ENCODE measurements around the gene CNGA2.
"Not testable (repeated sequence)": the region's sequence is repeated elsewhere in the genome, so short reads cannot be mapped to it uniquely, and the experiment has no call there.

Gene CNGA2

DNA sequence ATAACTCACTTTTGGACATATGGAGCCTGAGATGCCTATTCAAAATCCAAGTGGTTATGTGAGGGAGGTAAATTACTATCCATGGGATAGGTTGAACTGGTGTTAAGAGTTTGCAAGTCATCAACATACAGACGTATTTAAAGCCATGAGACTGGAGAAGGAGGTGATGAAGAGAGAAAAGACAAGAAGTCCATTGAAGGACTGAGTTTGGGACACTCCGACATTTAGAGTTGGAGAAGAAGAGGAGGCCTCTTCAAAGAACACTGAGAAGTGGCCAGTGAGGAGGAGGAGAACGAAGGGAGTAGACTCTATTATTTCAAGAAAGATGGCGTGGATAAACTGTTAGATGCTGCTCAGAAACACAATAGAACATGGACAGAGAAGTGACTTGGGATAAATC, at the start of gene CNGA2:
TSS of gene CNGA2 (plus strand) at position 301 of the 400 bp plus-strand sequence. CDS start 3,738 bp downstream, outside the sequence.
- no peak for DNase-seq

GRCh38 chrX:151687635-151688034, 46.9 kb upstream of the CNGA2 start:
- DNase-seq: no peak

GRCh38 chrX:151688695-151689094, 45.9 kb upstream of the CNGA2 start:
- DNase-seq: no peak

- DNase-seq: no peak
Observed at GRCh38 chrX:151692825-151693224, 41.7 kb upstream of the CNGA2 start.

GRCh38 chrX:151694121-151694520, 40.4 kb upstream of the CNGA2 start:
- DNase-seq: no peak

GRCh38 chrX:151694661-151695582, 39.6 kb upstream of the CNGA2 start, which contains the start of gene PRRG3:
Gene PRRG3, plus strand, starts transcription at chrX:151695458. Its CDS starts 3,357 bp downstream, at chrX:151698815.
- DNase-seq: no peak

DNA sequence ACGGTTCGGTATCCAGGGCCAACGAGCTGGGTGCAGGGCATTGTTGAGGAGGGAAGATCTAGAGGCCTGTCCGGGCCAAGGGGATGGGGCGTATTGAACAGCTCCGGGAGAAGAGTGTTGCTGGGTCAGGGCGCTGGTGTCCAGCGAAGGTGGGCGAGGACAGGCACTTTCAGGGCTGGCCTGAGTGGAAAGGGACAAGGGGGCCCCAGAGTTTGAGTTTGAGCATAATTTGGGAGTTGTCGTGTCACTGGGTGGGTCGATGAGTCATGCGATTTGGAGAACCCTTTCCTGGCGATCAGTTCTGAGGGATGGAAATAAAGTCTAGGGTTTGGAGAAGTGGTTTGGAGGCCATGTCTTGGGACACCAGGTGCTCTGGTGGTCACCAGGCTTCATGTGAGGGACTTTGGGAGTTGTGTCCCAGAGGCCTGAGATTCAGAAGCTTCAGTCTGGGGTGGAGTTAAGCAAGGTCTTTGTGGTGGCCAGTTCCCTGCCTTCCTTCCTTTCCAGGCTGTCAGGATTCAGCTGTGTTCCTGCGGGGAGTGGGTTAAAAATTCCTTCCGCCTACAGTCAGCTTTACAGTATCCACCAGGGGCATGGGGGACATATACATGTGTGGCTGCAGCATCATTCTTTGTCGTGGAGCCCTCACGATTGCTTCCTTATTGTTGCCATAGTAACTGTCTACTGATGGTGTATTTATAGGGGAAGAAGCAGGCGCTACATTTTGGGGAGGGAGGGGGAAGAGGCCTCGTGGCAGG, 38.8 kb upstream of the CNGA2 start:
- DNase-seq: no peak

GRCh38 chrX:151697082-151697481, 37.5 kb upstream of the CNGA2 start:
- DNase-seq: not testable (repeated sequence)

DNA sequence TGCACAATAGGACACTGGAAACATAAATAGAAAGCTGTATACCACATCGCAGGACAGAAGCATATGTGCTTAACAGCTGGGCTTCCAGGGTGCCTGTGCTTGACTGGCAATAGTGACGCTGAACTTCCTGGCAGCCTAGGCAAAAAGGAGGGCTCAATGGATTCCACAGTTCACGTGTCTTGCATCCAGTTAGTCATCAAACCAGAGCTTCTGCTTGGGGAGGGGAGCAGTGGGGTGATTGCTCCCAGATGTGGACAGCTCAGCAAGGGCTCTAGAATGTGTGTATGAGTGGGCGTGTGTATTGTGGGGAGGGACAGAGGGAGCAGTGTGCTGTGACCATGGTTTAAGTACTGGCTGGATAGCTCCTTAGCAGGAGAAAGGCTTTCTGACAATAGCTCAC, 37.0 kb upstream of the CNGA2 start:
- no peak for DNase-seq

DNA sequence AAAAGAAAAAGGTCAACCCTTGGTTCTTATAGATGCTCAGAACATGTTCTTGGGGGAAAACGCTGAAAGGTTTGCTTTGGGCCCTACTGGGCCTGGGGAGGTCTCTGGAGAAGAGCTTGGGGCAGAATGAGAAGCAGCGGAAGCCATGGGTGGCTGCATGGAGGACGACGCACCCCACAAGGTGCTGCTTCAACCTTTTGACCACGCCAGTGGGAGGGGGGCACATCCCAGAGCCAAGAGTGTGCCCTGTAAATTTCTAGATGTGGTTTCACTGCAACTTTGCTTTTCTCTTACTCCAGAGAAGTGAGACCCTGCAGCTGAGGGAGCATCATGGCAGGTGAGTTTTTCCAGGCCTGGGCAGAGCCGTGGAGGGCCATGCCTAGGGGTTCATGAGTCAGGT, 36.1 kb upstream of the CNGA2 start:
- no peak for DNase-seq

GRCh38 chrX:151699746-151700145, 34.8 kb upstream of the CNGA2 start:
- no peak for DNase-seq

DNA sequence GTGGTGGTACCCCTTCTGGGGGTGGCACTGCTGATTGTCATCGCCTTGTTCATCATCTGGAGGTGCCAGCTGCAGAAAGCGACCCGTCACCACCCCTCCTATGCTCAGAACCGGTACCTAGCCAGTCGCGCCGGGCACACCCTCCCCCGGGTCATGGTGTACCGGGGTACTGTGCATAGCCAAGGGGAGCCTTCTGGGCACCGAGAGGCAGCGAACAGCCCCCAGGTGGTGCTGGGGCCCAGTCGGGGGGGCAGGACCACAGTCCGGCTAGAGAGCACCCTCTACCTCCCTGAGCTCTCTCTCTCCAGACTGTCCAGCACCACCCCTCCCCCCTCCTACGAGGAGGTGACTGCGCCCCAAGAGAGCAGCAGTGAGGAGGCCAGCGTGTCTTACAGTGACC, 34.0 kb upstream of the CNGA2 start:
- no peak for DNase-seq

GRCh38 chrX:151701071-151701470, 33.5 kb upstream of the CNGA2 start:
- DNase-seq: no peak

GRCh38 chrX:151701531-151701930, 33.0 kb upstream of the CNGA2 start:
- DNase-seq: no peak

GRCh38 chrX:151702026-151702714, 32.4 kb upstream of the CNGA2 start:
- no peak for DNase-seq

GRCh38 chrX:151702741-151703340, 31.7 kb upstream of the CNGA2 start:
- DNase-seq: no peak

- DNase-seq: no peak
Observed at GRCh38 chrX:151703487-151703886, 31.1 kb upstream of the CNGA2 start.

DNA sequence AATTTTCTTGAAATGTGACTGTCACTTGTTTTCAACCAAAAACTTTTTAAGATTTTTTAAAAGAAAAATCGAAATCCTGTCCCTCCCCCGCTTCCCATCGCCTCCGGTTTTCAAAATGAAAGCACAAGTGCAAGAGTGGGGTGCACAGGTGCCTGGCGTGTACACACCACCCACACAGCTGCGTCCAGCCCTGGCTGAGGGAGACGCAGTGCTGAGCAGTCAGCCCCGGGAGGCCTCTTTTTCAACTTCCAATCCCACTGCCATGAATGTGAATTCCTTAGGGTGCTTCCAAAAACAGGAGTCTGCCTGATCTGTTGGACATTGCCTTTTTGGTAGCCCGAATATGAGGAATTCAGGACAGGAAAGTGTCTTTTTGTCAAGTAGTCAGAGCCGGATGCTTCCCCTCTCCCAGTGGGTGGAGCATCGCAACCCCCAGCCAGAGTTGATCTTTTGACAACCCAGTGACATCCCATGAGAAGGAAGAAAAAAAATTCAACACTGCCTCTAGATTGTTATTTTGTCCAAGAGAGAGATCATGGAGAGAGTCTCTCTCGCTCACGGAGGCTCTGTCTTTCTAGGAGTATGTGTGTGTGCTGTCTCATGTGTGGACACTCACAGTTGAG, 30.4 kb upstream of the CNGA2 start:
- no peak for DNase-seq

DNA sequence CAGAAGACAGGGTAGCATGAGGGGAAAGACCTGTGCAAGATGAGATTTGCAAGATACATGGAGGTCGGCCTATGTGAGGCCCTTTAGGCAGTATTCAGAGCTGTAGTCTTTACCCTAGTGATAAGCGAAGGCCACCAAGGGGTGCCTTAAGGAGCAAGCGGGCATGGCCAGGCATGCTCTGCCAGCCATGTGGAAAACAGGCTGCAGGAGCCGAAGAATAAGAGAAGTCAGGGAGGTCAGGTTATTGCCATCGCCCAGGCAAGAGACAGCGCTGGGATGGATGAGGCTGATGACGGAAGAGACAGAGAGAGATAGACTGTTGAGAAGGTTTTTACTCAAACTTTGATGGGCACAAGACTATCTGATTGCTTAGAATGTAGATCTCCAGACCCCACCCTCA, 25.7 kb upstream of the CNGA2 start:
- DNase-seq: no peak

GRCh38 chrX:151710457-151710856, 24.1 kb upstream of the CNGA2 start:
- DNase-seq: no peak

DNA sequence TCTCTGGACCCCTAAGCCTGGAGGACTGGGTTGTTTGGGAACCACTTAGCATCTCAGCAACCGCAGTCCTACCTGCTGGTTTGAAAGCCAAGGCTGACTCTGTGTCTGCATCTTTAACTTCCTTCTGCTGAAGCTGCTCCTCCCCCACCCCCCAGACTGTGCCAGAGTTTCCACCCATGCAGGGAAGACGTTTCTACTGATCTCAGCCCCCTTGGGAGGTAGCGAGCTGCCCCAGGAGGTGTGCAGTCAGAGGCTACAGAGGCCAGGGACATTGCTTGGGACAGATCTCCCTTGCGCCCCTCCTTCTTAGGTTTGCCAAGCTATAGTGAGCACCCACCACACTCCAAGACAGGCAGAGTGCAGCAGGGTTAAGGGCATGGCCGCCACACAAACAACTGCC, 23.4 kb upstream of the CNGA2 start:
- no peak for DNase-seq

DNA sequence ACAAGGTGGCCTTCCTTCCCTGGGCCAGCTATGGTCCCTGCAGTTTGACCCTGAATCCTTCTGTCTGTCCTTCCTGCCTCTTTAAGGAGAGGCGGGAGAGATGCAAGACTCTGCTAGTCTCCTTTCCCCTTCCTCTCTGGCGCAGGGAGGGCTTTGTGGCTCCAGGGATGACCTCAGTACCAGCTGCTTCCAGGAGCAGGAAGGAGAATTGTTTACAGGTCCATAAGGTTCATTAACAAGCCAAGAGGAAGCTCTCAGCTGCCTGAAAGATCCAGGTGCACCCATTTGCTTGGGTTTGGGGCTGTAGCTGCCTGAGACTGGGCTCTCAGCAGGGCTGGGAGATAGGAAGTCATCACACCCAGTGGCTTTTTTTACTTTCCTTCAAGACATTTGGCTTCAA, 22.8 kb upstream of the CNGA2 start:
- no peak for DNase-seq
